Psoas muscle (tissue), 8 donors: Measurements from ENCODE around the gene SLC25A22. TPM values are rescaled to one million over a fixed set of nuclear protein-coding genes. Genes with fewer than 3 reads are reported as not detected.

Experiments used
- ATAC-seq, 4 donors: fragments of 200-7000 bp; cut with Tn5 transposase; one replicate each; pipeline ENCODE4 v1.9.1; 2020; ENCODE audit warnings: moderate library complexity in 3 of 4, mild to moderate bottlenecking in 2 of 4
- DNase-seq, 2 donors: peaks; one replicate each; pipeline ENCODE4 v3.0.0-alpha.2; 2020
- H3K27ac ChIP-seq: fragments of 200-600 bp; one replicate; pipeline ENCODE4 v1.8.0; 2022
- H3K27me3 ChIP-seq, 3 donors: fragments of 200-600 bp in 1 of 3; one replicate each; pipeline versions ENCODE4 v1.6.1 to v1.8.0; 2013 to 2022; ENCODE audit warnings: low read length in 2 of 3, mild to moderate bottlenecking in 2 of 3, moderate library complexity in 1 of 3; ENCODE audit not compliant: insufficient read depth in 3 of 3
- H3K36me3 ChIP-seq, 2 donors: fragments of 200-600 bp in 1 of 2; one replicate each; pipeline versions ENCODE4 v1.6.1 to v1.8.0; 2013 to 2022; ENCODE audit warnings: low read depth in 1 of 2, mild to moderate bottlenecking in 1 of 2, moderate library complexity in 1 of 2; ENCODE audit not compliant: insufficient read depth in 1 of 2
- H3K4me1 ChIP-seq: fragments of 200-600 bp; one replicate; pipeline ENCODE4 v1.8.0; 2022
- H3K4me3 ChIP-seq: fragments of 200-600 bp; one replicate; pipeline ENCODE4 v1.8.0; 2022; ENCODE audit warnings: mild to moderate bottlenecking
- H3K9me3 ChIP-seq: fragments of 200-600 bp; one replicate; pipeline ENCODE4 v1.8.0; 2022
- WGBS, 3 donors: extraction: QIAGEN DNeasy Blood & Tissue Kit; methylation state at CpG; one replicate each; pipeline versions ENCODE4 v1.1.6 to v1.1.7; 2013; 5-methylcytosine and 5-hydroxymethylcytosine counted together
- intact Hi-C, 2 donors: fragments of 100-400 bp; cut with DNase I; formaldehyde crosslinking; loops; one replicate each; pipeline versions ENCODE4 v1.11.0 to v1.14.2; 2022
- polyA plus RNA-seq, 3 donors: library from polyadenylated mRNA; stranded (reverse); fragments of 200-250 nt; gene quantifications; one replicate each; pipeline ENCODE4 v1.2.3, GENCODE V29; 2013
- total RNA-seq, 4 donors: library from RNA; stranded (reverse); fragmentation: NEBNext Ultra II Directional in 2 of 4; extraction: Animal tissue kit (Norgen Biotek cat#: 25700) in 2 of 4; gene quantifications; one replicate each; pipeline versions ENCODE4 v1.2.1 to v1.2.4, GENCODE V29; 2021 to 2023
- TF ChIP-seq, protein P1 (sequence below): fragments of 200-600 bp; IDR thresholded peaks from one replicate; pipeline ENCODE4 v1.8.0; 2022; ENCODE audit warnings: antibody characterized with exemption
- donor health status: healthy with polysubstance abuse.
- donor health status: DM: no; HTN: no; CAD: no; lungs with moderate emphysema.
- donor health status: Bipolar disorder and iron deficiency.
- donor health status: healthy.
- donor health status: DM: yes; HTN: yes; CAD: no.
- donor health status: DM: no; HTN: no; CAD: no.
- donor health status: DM: no; HTN: no; CAD: no.
- donor health status: DM: yes; HTN: yes; CAD: no.

SLC25A22 gene
- total and polyA plus RNA-seq, 7 donors, result 0.49 to 4.3 (median 1.6) TPM

DNA sequence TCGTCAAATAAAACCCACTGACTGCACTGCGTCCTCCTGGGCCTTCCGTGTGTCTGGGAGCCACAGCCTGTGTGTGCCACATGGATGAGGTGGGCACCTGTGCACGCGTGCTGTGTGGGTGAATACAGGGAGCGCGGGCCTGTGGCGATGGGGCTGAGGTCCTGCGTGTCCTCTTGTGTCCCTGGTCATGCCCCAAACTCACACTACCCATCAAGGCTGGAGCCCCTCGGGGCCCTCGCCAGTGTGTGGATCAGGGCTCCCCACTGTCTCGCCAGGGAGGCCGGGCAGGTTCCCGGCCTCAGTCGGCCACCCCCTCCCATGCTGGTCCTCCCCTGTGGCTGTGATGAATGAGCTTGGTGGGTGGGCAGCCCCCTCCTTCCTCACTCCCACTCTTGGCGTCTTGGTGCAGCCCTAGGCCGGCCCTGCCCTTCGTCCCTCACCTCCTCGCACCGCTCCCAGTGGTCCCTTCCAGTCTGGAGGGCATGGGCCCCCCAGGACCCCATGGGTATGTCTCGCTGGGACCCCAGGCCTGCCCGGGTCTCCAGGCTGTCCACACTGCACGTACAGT lies 34.0 kb upstream of the SLC25A22 start:
- Histone ChIP-seq H3K4me1 (peaks cover 52% of the 10 kb centered on the region), H3K27ac (peak overlapping the region; percentile 92), H3K36me3 (peaks cover 0 to 14% of the 10 kb centered on the region in 2 donors), H3K27me3 (peaks cover 0 to 25% (median 13%) of the 10 kb centered on the region in 3 donors), H3K4me3 (peak overlapping the region; percentile 92), H3K9me3 (no peaks in the 10 kb centered on the region)
- 71 to 72% (median 72%) methylated on average over 23 of the region's 23 CpGs for WGBS, 3 donors
- no peak for ATAC-seq
- no peak for DNase-seq
- intact Hi-C loops, result no loop called here
- TF ChIP-seq, protein P1, sequence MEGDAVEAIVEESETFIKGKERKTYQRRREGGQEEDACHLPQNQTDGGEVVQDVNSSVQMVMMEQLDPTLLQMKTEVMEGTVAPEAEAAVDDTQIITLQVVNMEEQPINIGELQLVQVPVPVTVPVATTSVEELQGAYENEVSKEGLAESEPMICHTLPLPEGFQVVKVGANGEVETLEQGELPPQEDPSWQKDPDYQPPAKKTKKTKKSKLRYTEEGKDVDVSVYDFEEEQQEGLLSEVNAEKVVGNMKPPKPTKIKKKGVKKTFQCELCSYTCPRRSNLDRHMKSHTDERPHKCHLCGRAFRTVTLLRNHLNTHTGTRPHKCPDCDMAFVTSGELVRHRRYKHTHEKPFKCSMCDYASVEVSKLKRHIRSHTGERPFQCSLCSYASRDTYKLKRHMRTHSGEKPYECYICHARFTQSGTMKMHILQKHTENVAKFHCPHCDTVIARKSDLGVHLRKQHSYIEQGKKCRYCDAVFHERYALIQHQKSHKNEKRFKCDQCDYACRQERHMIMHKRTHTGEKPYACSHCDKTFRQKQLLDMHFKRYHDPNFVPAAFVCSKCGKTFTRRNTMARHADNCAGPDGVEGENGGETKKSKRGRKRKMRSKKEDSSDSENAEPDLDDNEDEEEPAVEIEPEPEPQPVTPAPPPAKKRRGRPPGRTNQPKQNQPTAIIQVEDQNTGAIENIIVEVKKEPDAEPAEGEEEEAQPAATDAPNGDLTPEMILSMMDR, result no peak

DNA sequence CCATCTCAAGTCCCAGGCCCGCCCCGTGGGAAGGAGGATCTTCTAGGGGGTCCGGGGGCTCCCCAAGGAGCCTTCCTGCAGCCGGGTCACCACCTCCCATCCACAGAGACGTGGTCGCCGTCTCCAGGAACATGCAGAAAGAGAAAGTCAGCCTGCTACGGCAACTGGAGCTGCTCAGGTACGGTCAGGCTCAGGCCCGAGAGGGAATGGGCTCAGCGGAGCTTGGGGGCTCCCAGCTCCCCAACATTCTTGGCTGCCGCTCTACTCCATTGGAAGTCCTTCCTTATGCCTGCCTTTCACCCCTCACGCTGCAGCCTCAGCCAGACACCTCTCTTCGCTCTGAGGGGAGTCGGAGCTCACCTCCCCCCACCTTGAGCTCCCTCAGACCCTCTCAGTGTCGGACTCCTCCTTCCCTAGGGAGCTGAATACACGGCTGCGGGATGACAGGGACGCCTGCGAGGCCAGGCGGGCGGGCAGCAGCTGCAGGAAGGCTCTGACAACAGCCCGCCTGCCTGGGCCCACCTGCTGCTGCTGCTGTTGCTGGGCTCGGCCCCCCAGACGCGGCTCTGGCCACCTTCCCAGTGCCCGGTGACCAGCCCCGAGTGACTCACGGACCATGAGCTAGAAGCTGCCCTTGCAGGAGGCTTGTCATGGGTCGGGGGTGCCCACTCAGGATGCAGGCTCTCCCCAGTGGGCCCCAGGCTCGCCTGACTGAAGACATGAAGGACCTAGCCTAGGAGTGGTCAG lies 33.2 kb upstream of the SLC25A22 start:
- ATAC-seq, result no peak
- intact Hi-C loops, result no loop called here
- no peaks in the 10 kb centered on the region for H3K9me3 ChIP-seq
- H3K4me3 ChIP-seq, result peak overlapping the region; percentile 57
- peaks cover 0 to 27% (median 13%) of the 10 kb centered on the region in 3 donors for H3K27me3 ChIP-seq
- peaks cover 0 to 6% of the 10 kb centered on the region in 2 donors for H3K36me3 ChIP-seq
- H3K27ac ChIP-seq, result peak overlapping the region; percentile 92
- peaks cover 51% of the 10 kb centered on the region for H3K4me1 ChIP-seq
- no peak for DNase-seq
- WGBS, 3 donors, result 58 to 70% (median 59%) methylated on average over 28 to 31 of the region's 31 CpGs
- TF ChIP-seq, protein P1, result no peak

DNA sequence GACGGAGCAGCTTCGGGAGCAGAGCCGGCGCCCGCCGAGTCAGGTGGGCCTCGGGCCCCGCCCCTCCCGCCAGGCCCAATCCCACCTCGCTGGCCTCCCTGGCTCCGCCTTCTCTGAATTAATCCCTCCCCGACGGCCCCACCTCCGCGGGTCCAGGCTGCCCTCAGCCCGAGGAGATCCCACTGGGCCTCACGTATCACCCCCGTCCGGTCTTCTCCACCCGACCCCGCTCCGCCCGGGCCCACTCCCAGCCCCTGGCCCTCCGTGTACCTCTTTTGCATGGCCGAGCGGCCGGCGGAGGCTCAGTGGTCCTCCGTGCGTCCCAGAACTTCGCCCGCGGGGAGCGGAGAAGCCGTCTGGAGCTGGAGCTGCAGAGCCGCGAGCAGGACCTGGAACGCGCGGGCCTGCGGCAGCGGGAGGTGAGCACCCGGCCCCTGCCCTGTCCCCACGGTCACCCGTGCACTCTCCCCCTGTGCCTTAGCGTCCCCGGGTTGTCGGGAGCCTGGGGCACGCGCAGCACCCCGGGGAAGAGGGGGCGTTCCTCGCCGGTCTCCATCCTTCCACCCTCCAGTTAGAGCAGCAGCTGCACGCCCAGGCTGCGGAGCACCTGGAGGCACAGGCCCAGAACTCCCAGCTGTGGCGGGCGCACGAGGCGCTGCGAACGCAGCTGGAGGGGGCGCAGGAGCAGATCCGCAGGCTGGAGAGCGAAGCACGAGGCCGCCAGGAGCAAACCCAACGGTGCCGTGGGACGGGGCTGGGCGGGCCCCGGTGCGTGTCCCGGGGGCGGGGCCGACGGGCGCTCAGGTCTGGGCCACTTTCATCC lies 32.4 kb upstream of the SLC25A22 start:
- Histone ChIP-seq H3K9me3 (no peaks in the 10 kb centered on the region), H3K4me1 (peaks cover 47% of the 10 kb centered on the region), H3K27ac (peak overlapping the region; percentile 5), H3K36me3 (peaks cover 0 to 2% of the 10 kb centered on the region in 2 donors), H3K27me3 (peaks cover 0 to 33% (median 13%) of the 10 kb centered on the region in 3 donors), H3K4me3 (peak overlapping the region; percentile 57)
- intact Hi-C loops, result no loop called here
- WGBS, 3 donors, result 21 to 27% (median 24%) methylated on average over 46 to 78 of the region's 78 CpGs
- ATAC-seq, result peak in 2 of 4 donors; percentile 13 to 31
- TF ChIP-seq, protein P1, result no peak
- DNase-seq, result peak; percentile 79 to 83

DNA sequence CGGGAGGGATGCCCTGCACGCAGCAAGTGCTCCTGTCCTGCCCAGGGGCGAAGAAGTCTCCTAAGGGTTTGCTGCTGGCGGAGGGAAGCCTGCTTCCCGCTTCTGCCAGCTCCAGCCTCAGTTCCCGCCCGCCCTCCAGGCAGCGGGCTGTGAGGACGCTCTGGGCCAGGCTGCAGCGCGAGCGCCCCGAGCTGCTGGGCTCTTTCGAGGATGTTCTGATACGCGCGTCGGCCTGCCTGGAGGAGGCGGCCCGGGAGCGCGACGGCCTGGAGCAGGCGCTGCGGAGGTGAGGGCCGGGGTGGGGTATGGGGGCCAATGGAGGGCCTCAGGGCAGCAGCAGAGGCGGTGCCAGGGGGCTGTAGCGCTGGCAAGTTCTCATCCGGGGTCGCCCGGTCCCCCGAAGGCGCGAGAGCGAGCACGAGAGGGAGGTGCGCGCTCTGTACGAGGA lies 31.8 kb upstream of the SLC25A22 start:
- TF ChIP-seq, protein P1, result no peak
- peak overlapping the region; percentile 57 for H3K4me3 ChIP-seq
- peaks cover 41% of the 10 kb centered on the region for H3K4me1 ChIP-seq
- WGBS, 3 donors, result 25 to 32% (median 31%) methylated on average over 28 to 39 of the region's 39 CpGs
- intact Hi-C loops, result no loop called here
- peaks cover 0 to 37% (median 13%) of the 10 kb centered on the region in 3 donors for H3K27me3 ChIP-seq
- peak overlapping the region; percentile 5 for H3K27ac ChIP-seq
- ATAC-seq (no peak), DNase-seq (no peak)
- H3K36me3 ChIP-seq, result peaks cover 0 to 8% of the 10 kb centered on the region in 2 donors
- no peaks in the 10 kb centered on the region for H3K9me3 ChIP-seq
